ENCODE measurements around the gene MYOZ1. TPM values are rescaled to one million over a fixed set of nuclear protein-coding genes. Genes with fewer than 3 reads are reported as not detected.

MYOZ1 gene
- total RNA-seq, 3 donors from 2014 or later, result 0.80 to 1.2 (median 0.98) TPM

DNA sequence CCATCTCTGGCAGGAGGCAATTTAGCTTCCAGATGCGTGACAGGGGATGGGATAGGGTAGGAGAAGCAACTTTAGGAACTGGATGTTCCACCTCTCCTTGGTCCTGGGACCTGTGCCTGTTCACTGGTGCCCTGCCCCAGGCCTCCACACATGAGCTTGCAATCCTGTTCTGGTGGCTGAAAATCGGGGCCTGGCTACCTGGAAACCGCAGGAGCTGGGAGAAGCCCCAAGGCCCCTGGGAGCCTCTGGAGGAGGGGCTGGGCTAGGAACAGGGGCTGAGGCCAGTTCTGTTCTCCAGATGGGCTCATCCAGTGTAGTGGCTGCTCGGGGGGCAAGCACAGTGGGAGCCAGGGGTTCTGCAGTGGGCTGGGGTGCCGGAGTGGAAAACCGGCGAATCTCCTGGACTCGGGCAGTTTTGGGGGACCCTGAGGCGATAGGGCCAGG, 5.3 kb upstream of the MYOZ1 start:
- Histone ChIP-seq H3K27me3 (no peaks in the 10 kb centered on the region), H3K27ac (peak overlapping the region; percentile 48 to 59), H3K9me3 (no peaks in the 10 kb centered on the region), H3K4me1 (no peaks in the 10 kb centered on the region), H3K4me3 (peak overlapping the region in 2 of 3 donors; percentile 78 to 92), H3K36me3 (no peaks in the 10 kb centered on the region)
- DNase-seq (ENCODE audit: low spot score in 2 of 2), result no peak
- TF ChIP-seq POLR2AphosphoS5 (IDR thresholded peaks at IDR 0.05) (no peak), POLR2A (IDR thresholded peaks at IDR 0.05) (no peak)
- TF ChIP-seq, protein P1, sequence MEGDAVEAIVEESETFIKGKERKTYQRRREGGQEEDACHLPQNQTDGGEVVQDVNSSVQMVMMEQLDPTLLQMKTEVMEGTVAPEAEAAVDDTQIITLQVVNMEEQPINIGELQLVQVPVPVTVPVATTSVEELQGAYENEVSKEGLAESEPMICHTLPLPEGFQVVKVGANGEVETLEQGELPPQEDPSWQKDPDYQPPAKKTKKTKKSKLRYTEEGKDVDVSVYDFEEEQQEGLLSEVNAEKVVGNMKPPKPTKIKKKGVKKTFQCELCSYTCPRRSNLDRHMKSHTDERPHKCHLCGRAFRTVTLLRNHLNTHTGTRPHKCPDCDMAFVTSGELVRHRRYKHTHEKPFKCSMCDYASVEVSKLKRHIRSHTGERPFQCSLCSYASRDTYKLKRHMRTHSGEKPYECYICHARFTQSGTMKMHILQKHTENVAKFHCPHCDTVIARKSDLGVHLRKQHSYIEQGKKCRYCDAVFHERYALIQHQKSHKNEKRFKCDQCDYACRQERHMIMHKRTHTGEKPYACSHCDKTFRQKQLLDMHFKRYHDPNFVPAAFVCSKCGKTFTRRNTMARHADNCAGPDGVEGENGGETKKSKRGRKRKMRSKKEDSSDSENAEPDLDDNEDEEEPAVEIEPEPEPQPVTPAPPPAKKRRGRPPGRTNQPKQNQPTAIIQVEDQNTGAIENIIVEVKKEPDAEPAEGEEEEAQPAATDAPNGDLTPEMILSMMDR (IDR thresholded peaks at IDR 0.05), result no peak
- intact Hi-C loops (cut with DNase I; ENCODE audit: low total_unique reads), result no loop called here

DNA sequence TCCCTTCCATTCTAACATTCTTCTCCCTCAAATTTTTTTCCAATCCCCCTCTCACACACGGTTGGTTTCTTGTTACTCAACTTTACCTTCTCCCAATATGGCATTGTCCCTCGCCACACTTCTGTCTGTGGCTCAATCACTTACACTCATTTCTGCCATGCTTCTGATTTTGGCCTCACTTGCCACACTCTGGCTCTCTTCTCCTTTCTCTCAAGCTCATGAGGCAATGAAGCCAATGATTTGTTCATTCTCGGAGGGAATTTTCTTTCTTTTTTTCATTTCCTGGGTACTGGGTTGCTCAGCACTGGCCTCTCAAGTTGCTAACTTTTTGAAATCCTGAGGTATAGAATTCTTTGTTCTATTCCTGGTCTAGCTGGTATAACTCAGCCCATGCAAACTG, 4.0 kb upstream of the MYOZ1 start:
- Histone ChIP-seq H3K27ac (no peak overlapping the region), H3K9me3 (no peaks in the 10 kb centered on the region), H3K27me3 (no peaks in the 10 kb centered on the region), H3K4me3 (no peak overlapping the region), H3K4me1 (no peaks in the 10 kb centered on the region), H3K36me3 (no peaks in the 10 kb centered on the region)
- intact Hi-C loops (cut with DNase I; ENCODE audit: low total_unique reads), result loop anchor here (2.0 kb wide), 1 partner anchor 116 kb away; no protein-coding TSS in a partner anchor
- TF ChIP-seq POLR2AphosphoS5 (IDR thresholded peaks at IDR 0.05) (no peak), POLR2A (IDR thresholded peaks at IDR 0.05) (no peak)
- TF ChIP-seq, protein P1 (IDR thresholded peaks at IDR 0.05), result no peak
- DNase-seq (ENCODE audit: low spot score in 2 of 2), result no peak

DNA sequence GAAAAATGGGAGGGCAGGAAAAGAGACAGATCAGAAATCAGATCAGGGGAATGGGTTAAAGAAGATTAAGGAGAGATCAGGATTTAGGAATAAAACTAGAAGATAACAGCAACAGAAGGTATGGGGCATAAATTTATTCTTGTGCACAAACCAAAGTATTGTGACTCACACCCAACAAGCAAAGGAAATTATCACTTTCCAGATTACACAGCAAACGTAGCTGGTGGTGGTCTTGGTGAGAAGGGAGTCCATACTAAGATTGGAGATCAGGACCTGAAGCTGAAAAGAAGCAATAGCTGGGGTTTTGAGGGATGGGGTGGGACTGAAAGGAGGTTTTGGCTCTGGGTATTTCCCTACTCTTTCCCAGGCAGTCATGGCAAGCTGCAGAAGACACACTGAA, 3.5 kb upstream of the MYOZ1 start:
- no peaks in the 10 kb centered on the region for H3K27me3 ChIP-seq
- TF ChIP-seq, protein P1 (IDR thresholded peaks at IDR 0.05), result no peak
- TF ChIP-seq POLR2A (IDR thresholded peaks at IDR 0.05), result no peak
- TF ChIP-seq POLR2AphosphoS5 (IDR thresholded peaks at IDR 0.05), result no peak
- no peak overlapping the region for H3K27ac ChIP-seq
- intact Hi-C loops (cut with DNase I; ENCODE audit: low total_unique reads), result loop anchor here (2.0 kb wide), 1 partner anchor 116 kb away; no protein-coding TSS in a partner anchor
- no peaks in the 10 kb centered on the region for H3K9me3 ChIP-seq
- no peak overlapping the region for H3K4me3 ChIP-seq
- no peak for DNase-seq (ENCODE audit: low spot score in 2 of 2)
- H3K4me1 ChIP-seq, result no peaks in the 10 kb centered on the region
- no peaks in the 10 kb centered on the region for H3K36me3 ChIP-seq

DNA sequence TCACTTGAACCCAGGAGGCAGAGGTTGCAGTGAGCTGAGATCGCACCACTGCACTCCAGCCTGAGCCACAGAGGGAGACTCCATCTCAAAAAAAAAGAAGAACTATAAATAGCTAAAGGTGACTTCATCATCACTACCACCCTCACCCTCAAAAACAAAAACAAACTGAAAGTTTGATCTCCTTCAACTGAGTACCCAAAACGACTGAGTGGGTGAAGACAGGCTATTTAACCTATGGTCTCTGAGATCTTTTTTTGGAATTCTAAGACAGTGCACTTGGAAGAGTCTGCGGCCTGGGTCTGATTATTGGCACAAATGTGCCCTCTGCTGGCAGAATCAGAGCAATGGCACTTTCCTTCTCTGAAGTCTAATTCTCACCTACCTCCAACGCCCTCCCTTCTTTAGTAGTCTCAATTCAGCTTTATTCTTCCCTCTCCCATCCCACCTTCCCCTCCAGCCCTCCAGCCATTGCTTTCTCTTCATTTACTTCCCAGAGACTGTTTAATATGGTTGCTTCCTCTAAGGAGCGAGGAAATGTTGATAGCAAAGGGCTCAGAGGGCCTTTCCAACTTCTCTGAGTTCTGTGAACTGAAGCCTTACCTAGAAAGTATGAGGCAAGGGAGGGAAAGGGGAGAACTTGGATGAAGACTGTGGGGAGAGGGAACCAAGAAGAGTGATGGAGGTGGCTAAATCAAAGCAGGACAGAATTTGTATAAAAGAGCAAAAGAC, 2.9 kb upstream of the MYOZ1 start:
- H3K9me3 ChIP-seq, result no peaks in the 10 kb centered on the region
- H3K4me1 ChIP-seq, result no peaks in the 10 kb centered on the region
- H3K4me3 ChIP-seq, result no peak overlapping the region
- H3K36me3 ChIP-seq, result no peaks in the 10 kb centered on the region
- DNase-seq (ENCODE audit: low spot score in 2 of 2), result peak; percentile 41 to 51
- no peaks in the 10 kb centered on the region for H3K27me3 ChIP-seq
- intact Hi-C loops (cut with DNase I; ENCODE audit: low total_unique reads), result loop anchor here (2.0 kb wide), 1 partner anchor 115 kb away; no protein-coding TSS in a partner anchor
- no peak overlapping the region for H3K27ac ChIP-seq
- no peak for TF ChIP-seq POLR2A (IDR thresholded peaks at IDR 0.05)
- TF ChIP-seq, protein P1 (IDR thresholded peaks at IDR 0.05), result peak; percentile 76 to 98 (median 89)
- TF ChIP-seq POLR2AphosphoS5 (IDR thresholded peaks at IDR 0.05), result peak in 1 of 3 donors; percentile 21

DNA sequence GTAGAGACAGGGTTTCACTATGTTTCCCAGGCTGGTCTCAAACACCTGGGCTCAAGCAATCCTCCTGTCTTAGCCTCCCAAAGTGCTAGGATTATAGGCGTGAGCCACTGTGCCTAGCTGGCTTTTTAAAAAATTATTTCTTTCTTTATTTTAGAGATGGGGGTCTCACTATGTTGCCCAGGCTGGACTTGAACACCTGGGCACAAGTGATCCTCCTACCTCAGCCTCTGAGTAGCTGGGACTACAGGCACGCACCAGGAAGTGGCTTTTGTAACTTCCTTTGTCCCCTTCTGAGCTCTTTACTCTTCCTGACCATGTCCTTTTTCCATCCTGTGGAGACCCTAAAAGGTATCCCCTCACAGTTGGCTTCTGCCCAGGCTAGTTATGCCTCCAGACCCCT, 2.1 kb upstream of the MYOZ1 start:
- no peaks in the 10 kb centered on the region for H3K27me3 ChIP-seq
- no peak for DNase-seq (ENCODE audit: low spot score in 2 of 2)
- H3K4me1 ChIP-seq, result no peaks in the 10 kb centered on the region
- TF ChIP-seq POLR2AphosphoS5 (IDR thresholded peaks at IDR 0.05) (no peak), POLR2A (IDR thresholded peaks at IDR 0.05) (no peak)
- TF ChIP-seq, protein P1 (IDR thresholded peaks at IDR 0.05), result no peak
- no peak overlapping the region for H3K4me3 ChIP-seq
- no peaks in the 10 kb centered on the region for H3K36me3 ChIP-seq
- H3K9me3 ChIP-seq, result no peaks in the 10 kb centered on the region
- intact Hi-C loops (cut with DNase I; ENCODE audit: low total_unique reads), result no loop called here
- no peak overlapping the region for H3K27ac ChIP-seq
